H1 (cell line): ENCODE data around the gene URB2. TPM values are rescaled to one million over a fixed set of nuclear protein-coding genes. Genes with fewer than 3 reads are reported as not detected.

ENCODE experiments used
- BRCA1 ChIP-seq: IDR thresholded peaks from 2 replicates; pipeline ENCODE4 v1.6.1; 2012; ENCODE audit warnings: low read depth, low read length, improper control_type of control experiment
- EGR1 ChIP-seq: IDR thresholded peaks from 2 replicates; pipeline ENCODE4 v1.6.1; 2011; ENCODE audit warnings: low read depth, low read length, borderline replicate concordance
- TAF1 ChIP-seq: IDR thresholded peaks from 2 replicates; pipeline ENCODE4 v1.6.1; 2011; ENCODE audit warnings: mild to moderate bottlenecking, low read depth, low read length
- TCF12 ChIP-seq: IDR thresholded peaks from 2 replicates; pipeline ENCODE4 v1.6.1; 2011; ENCODE audit warnings: low read depth, mild to moderate bottlenecking, low read length
- YY1 ChIP-seq: IDR thresholded peaks from 2 replicates; pipeline ENCODE4 v1.6.1; 2011; ENCODE audit warnings: low read depth, mild to moderate bottlenecking, low read length
- polyA plus RNA-seq, 7 experiments: library from polyadenylated mRNA; depleted of rRNA in 3 of 7; stranded (reverse) in 5 of 7; unstranded in 2 of 7; fragments of >200 nt in 5 of 7; fragments of 200-250 nt in 2 of 7; gene quantifications; 1 replicate in 5 of 7; 2 replicates in 1 of 7; 4 replicates in 1 of 7; pipeline versions ENCODE4 v1.2.1 to v1.2.3, GENCODE V29; 2011 to 2013; ENCODE audit warnings: missing spikeins in 2 of 7, mixed read lengths in 2 of 7
- total RNA-seq: library from RNA; stranded (reverse); fragmentation: NEBNext Ultra II Directional; extraction: Animal tissue kit (Norgen Biotek cat#: 25700); gene quantifications from 2 replicates; pipeline ENCODE4 v1.2.1, GENCODE V29; 2021
- TF ChIP-seq, protein P1 (sequence below): fragments of 300-600 bp; sonication (generic); IDR thresholded peaks from 2 replicates; pipeline ENCODE4 v1.7.1; 2012; ENCODE audit warnings: low read length, moderate library complexity, mild to moderate bottlenecking, inconsistent platforms; ENCODE audit not compliant: insufficient replicate concordance

Gene URB2
- total and polyA plus RNA-seq, 2 of the 8 experiments (the other 6 are each of a cell fraction or from before 2014, with no cell fraction given): 13.7 to 33.0 TPM

DNA sequence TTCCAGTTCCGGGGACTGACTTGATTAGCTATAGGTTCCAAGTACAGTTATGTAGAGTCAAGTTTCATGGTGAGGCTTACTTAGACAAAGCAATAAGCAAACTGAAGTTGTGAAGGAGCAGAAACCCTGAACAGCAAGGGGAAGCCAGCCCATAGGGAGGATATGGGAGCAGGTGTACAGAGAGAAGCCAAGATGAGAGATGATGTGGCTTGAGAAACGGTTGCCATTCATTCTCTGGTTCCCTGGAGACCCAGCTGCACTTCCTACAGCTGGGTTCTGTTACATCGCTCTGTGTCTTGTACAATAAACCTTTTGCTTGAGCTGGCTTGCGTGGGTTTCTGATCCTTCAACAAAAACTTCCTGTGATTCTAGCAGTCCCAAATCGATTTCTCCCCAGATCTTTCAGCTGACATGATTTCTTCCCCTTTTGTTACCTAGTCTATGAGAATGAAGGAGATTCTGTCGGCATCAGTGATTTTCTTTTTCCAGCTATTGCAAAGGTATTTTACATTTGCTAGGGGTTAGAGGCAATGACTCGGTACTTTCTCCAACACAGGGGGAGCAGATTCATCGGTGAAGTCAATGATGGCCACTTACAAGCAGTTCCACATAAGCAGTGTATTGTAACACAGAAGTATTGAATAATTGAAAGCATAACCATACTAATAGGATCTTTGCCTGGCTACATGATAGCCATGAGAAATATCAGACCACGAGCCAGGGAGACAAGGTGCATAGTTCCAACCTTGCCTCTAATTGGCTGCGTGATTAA is 67.3 kb downstream of the URB2 start (continued):
- TF ChIP-seq, protein P1, sequence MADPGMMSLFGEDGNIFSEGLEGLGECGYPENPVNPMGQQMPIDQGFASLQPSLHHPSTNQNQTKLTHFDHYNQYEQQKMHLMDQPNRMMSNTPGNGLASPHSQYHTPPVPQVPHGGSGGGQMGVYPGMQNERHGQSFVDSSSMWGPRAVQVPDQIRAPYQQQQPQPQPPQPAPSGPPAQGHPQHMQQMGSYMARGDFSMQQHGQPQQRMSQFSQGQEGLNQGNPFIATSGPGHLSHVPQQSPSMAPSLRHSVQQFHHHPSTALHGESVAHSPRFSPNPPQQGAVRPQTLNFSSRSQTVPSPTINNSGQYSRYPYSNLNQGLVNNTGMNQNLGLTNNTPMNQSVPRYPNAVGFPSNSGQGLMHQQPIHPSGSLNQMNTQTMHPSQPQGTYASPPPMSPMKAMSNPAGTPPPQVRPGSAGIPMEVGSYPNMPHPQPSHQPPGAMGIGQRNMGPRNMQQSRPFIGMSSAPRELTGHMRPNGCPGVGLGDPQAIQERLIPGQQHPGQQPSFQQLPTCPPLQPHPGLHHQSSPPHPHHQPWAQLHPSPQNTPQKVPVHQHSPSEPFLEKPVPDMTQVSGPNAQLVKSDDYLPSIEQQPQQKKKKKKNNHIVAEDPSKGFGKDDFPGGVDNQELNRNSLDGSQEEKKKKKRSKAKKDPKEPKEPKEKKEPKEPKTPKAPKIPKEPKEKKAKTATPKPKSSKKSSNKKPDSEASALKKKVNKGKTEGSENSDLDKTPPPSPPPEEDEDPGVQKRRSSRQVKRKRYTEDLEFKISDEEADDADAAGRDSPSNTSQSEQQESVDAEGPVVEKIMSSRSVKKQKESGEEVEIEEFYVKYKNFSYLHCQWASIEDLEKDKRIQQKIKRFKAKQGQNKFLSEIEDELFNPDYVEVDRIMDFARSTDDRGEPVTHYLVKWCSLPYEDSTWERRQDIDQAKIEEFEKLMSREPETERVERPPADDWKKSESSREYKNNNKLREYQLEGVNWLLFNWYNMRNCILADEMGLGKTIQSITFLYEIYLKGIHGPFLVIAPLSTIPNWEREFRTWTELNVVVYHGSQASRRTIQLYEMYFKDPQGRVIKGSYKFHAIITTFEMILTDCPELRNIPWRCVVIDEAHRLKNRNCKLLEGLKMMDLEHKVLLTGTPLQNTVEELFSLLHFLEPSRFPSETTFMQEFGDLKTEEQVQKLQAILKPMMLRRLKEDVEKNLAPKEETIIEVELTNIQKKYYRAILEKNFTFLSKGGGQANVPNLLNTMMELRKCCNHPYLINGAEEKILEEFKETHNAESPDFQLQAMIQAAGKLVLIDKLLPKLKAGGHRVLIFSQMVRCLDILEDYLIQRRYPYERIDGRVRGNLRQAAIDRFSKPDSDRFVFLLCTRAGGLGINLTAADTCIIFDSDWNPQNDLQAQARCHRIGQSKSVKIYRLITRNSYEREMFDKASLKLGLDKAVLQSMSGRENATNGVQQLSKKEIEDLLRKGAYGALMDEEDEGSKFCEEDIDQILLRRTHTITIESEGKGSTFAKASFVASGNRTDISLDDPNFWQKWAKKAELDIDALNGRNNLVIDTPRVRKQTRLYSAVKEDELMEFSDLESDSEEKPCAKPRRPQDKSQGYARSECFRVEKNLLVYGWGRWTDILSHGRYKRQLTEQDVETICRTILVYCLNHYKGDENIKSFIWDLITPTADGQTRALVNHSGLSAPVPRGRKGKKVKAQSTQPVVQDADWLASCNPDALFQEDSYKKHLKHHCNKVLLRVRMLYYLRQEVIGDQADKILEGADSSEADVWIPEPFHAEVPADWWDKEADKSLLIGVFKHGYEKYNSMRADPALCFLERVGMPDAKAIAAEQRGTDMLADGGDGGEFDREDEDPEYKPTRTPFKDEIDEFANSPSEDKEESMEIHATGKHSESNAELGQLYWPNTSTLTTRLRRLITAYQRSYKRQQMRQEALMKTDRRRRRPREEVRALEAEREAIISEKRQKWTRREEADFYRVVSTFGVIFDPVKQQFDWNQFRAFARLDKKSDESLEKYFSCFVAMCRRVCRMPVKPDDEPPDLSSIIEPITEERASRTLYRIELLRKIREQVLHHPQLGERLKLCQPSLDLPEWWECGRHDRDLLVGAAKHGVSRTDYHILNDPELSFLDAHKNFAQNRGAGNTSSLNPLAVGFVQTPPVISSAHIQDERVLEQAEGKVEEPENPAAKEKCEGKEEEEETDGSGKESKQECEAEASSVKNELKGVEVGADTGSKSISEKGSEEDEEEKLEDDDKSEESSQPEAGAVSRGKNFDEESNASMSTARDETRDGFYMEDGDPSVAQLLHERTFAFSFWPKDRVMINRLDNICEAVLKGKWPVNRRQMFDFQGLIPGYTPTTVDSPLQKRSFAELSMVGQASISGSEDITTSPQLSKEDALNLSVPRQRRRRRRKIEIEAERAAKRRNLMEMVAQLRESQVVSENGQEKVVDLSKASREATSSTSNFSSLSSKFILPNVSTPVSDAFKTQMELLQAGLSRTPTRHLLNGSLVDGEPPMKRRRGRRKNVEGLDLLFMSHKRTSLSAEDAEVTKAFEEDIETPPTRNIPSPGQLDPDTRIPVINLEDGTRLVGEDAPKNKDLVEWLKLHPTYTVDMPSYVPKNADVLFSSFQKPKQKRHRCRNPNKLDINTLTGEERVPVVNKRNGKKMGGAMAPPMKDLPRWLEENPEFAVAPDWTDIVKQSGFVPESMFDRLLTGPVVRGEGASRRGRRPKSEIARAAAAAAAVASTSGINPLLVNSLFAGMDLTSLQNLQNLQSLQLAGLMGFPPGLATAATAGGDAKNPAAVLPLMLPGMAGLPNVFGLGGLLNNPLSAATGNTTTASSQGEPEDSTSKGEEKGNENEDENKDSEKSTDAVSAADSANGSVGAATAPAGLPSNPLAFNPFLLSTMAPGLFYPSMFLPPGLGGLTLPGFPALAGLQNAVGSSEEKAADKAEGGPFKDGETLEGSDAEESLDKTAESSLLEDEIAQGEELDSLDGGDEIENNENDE: no peak
- TF ChIP-seq EGR1 (no peak), TCF12 (no peak), YY1 (no peak), BRCA1 (no peak), TAF1 (no peak)
